ENCODE results near the gene TMEM222. TPM values are rescaled to one million over a fixed set of nuclear protein-coding genes. Genes with fewer than 3 reads are reported as not detected.
"Not testable (repeated sequence)": the region's sequence is repeated elsewhere in the genome, so short reads cannot be mapped to it uniquely, and the experiment has no call there.

Gene TMEM222
- total RNA-seq, 1 donor from 2014 or later: 39.8 TPM

GRCh38 chr1:27374362-27375086, 52.6 kb downstream of the TMEM222 start, which contains the start of gene FCN3:
TSS of gene FCN3 (minus strand) at chr1:27374824. CDS start at chr1:27374818, 6 bp downstream.
- intact Hi-C loops (cut with micrococcal nuclease): no loop called here

GRCh38 chr1:27377760-27378495, 56.0 kb downstream of the TMEM222 start:
- intact Hi-C loops (cut with micrococcal nuclease): no loop called here

- intact Hi-C loops (cut with micrococcal nuclease): no loop called here
Measured at GRCh38 chr1:27379564-27380122, 57.7 kb downstream of the TMEM222 start.

GRCh38 chr1:27380224-27380623, 58.3 kb downstream of the TMEM222 start:
- intact Hi-C loops (cut with micrococcal nuclease): no loop called here

- intact Hi-C loops (cut with micrococcal nuclease): no loop called here
Measured at GRCh38 chr1:27380766-27381733, 59.1 kb downstream of the TMEM222 start.

- intact Hi-C loops (cut with micrococcal nuclease): no loop called here
Measured at GRCh38 chr1:27381969-27382762, 60.2 kb downstream of the TMEM222 start.

GRCh38 chr1:27383039-27383605, 61.2 kb downstream of the TMEM222 start, which contains the start of gene CD164L2:
TSS of gene CD164L2 (minus strand) at chr1:27383333. CDS start at chr1:27383239, 94 bp downstream.
- intact Hi-C loops (cut with micrococcal nuclease): no loop called here

- intact Hi-C loops (cut with micrococcal nuclease): no loop called here
Measured at GRCh38 chr1:27383661-27384060, 61.7 kb downstream of the TMEM222 start.

- intact Hi-C loops (cut with micrococcal nuclease): not testable (repeated sequence)
Measured at GRCh38 chr1:27384797-27385196, 62.8 kb downstream of the TMEM222 start.

Other genes with a start within 250 kb of the TMEM222 start
- gene SLC9A1, start 167.0 kb upstream of the TMEM222 start, total RNA-seq: 24.6 and 25.4 TPM in 2 replicates
- 24.0 and 24.4 TPM in 2 replicates for gene WDTC1, start 87.5 kb upstream of the TMEM222 start, total RNA-seq
- gene SYTL1, start 19.9 kb downstream of the TMEM222 start, total RNA-seq: 83.6 and 90.1 TPM in 2 replicates
- gene MAP3K6, start 44.8 kb downstream of the TMEM222 start, total RNA-seq: 9.6 and 12.7 TPM in 2 replicates
- not detected in 2 replicates for gene FCN3, start 52.7 kb downstream of the TMEM222 start, total RNA-seq
- not detected in 2 replicates for gene CD164L2, start 61.2 kb downstream of the TMEM222 start, total RNA-seq
- 0.39 and 0.73 TPM in 2 replicates for gene GPR3, start 70.5 kb downstream of the TMEM222 start, total RNA-seq
- 124 and 125 TPM in 2 replicates for gene WASF2, start 168.0 kb downstream of the TMEM222 start, total RNA-seq